MG63 (cell line): ENCODE measurements around the gene P4HA2. TPM values are rescaled to one million over a fixed set of nuclear protein-coding genes. Genes with fewer than 3 reads are reported as not detected.

Experiments used
- DNase-seq: peaks from one replicate; pipeline ENCODE4 v3.0.0-alpha.2; 2020
- H3K27me3 ChIP-seq: fragments of 250-450 bp; sonication (Bioruptor Pico); 2 replicates; pipeline ENCODE4 v1.5.1; 2020; ENCODE audit warnings: mild to moderate bottlenecking, moderate library complexity
- H3K36me3 ChIP-seq: fragments of 250-450 bp; sonication (Bioruptor Pico); 2 replicates; pipeline ENCODE4 v1.5.1; 2020; ENCODE audit warnings: mild to moderate bottlenecking, moderate library complexity
- H3K4me3 ChIP-seq: fragments of 250-450 bp; sonication (Bioruptor Pico); 2 replicates; pipeline ENCODE4 v1.5.1; 2020; ENCODE audit warnings: mild to moderate bottlenecking, moderate library complexity
- H3K9me3 ChIP-seq: fragments of 250-450 bp; sonication (Bioruptor Pico); 2 replicates; pipeline ENCODE4 v1.5.1; 2020; ENCODE audit warnings: mild to moderate bottlenecking, moderate library complexity
- total RNA-seq: library from RNA; depleted of rRNA; stranded (reverse); fragments of >200 nt; shearing (Covaris generic); gene quantifications from 2 replicates; pipeline ENCODE4 v1.2.3, GENCODE V29; 2014; ENCODE audit warnings: low replicate concordance

P4HA2 gene
- total RNA-seq, 1 experiment from 2014 or later = 96.8 TPM

DNA sequence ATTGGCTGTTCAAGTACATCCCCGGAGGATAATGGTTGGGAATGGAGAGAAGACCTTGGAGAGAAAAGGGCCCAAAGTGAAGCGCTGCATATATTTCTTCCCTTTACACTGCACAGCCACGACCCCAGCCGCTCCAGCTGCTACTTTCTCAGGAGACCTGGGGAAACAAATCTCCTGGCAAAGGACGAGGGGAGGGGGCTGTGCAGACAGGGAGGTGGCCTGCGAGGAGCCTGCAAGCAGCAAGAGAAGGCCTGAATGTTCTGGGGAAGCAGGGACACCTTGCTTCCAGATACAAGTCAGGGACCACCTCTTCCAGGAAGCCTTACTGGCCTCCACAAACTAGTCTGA, 29.1 kb upstream of the P4HA2 start:
- Histone ChIP-seq H3K27me3 (no peaks in the 10 kb centered on the region), H3K9me3 (no peaks in the 10 kb centered on the region), H3K4me3 (peak overlapping the region; percentile 79; the same call in 1 of the 2 replicates), H3K36me3 (peaks cover 17% of the 10 kb centered on the region)
- DNase-seq = no peak

DNA sequence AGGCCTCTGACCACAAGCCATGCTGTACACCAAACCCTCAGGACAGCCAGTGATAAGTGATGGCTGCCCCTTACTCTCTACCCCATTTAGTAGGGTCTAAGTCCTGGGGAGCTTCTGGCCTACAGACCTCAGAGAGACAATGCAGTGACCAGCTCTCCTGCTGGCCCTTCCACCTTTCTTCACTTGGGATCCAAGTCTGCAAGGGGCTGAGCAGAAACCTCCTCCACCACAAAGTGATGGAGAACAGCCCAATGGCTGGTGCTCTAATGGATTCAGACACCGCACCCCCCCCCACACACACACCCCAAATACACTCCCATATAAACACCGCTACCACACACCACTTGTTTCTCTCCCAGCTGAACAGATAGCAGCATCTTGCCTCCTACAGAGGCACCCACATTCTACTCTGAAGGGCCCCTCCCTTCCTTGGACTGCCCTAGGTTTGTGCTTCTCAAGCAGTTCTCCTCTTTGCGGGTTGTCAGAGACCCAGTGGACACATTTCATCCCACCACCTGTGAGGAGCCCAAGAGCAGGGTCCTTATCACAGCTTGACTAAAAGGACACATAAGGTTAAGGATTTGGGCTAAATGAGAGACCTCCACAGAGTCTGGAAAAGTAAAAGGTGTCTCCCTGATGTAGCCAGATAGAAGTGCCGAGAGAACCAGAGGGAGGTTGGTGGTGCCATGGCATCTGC, 28.6 kb upstream of the P4HA2 start:
- H3K9me3 ChIP-seq = no peaks in the 10 kb centered on the region
- H3K27me3 ChIP-seq = no peaks in the 10 kb centered on the region
- H3K36me3 ChIP-seq = peaks cover 14% of the 10 kb centered on the region
- no peak overlapping the region for H3K4me3 ChIP-seq
- no peak for DNase-seq

DNA sequence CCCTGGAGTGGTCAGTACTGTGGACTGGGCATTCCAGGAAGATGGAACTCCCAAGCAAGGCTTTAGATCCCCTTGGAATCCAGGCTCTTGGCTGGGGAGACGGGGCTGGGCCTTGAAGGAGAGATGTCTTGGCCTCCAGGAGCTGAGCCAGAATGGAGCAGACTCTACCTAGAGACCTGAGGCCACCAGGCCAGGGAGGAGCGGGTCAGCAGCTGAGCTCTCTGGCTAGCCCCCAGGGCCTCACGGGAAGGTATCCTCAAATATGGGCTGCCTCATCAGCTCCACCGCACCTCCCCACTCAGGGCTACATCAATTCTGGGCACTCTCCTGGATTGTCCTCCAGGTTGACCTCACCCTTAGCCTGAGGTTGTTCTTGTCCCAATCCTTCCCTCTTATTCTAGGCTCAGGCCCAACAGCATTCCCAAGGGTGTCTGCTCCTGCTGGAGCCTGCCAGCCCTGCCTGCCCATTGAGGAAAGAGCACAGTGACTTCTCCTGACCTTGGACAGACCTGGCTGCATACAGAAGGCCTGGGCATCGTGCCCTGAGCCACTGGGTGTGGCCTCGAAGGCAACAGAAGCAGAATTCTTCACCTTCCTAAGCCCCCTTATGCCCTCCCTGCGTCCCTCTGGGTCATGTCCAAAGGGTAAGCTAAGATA, 26.8 kb upstream of the P4HA2 start:
- DNase-seq = peak; percentile 98
- Histone ChIP-seq H3K27me3 (no peaks in the 10 kb centered on the region), H3K9me3 (no peaks in the 10 kb centered on the region), H3K36me3 (peaks cover 6% of the 10 kb centered on the region; the same call in 1 of the 2 replicates), H3K4me3 (no peak overlapping the region)

DNA sequence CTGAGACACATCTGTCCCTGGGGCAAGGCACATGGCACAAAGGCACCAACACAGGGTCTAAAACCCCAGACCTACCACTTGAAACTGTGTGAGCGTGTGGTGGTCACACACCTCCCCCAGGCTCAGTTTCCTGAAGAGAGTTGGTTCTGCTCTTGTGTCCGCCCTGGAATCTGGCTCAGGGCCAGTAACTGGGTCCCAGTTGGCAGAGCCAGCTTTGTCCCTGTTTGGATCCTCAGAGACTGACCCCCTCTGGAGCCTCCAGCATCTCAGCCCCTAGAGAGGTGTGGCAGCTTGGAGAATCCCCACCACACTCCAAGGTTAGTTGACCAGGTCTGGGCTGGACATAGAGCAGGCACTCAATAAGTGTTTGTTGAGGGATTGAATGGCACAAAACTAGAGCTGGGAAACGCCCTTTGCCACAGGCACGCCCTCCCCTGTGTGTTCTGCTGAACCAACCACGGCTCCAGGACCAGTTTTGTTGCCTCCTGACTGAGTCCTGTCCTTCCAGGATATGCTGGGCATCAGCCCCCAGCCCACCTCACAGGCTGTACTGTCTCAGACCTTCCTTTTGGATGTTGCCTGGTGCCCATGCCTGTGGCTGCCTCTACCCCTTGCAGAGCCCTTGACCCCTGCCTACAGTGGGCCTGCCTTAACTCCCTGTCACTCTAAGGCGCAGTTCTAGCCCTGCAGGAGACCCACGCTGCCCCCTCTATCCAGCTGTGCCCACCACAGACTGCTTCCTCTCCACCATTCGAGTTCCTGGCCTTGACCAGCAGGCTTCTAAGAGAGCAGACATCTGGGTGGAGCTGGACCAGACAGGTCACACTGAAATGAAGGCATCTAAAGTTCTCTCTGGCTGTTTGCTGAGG, 26.0 kb upstream of the P4HA2 start:
- Histone ChIP-seq H3K9me3 (no peaks in the 10 kb centered on the region), H3K36me3 (peaks cover 6% of the 10 kb centered on the region; the same call in 1 of the 2 replicates), H3K4me3 (no peak overlapping the region), H3K27me3 (no peaks in the 10 kb centered on the region)
- no peak for DNase-seq

DNA sequence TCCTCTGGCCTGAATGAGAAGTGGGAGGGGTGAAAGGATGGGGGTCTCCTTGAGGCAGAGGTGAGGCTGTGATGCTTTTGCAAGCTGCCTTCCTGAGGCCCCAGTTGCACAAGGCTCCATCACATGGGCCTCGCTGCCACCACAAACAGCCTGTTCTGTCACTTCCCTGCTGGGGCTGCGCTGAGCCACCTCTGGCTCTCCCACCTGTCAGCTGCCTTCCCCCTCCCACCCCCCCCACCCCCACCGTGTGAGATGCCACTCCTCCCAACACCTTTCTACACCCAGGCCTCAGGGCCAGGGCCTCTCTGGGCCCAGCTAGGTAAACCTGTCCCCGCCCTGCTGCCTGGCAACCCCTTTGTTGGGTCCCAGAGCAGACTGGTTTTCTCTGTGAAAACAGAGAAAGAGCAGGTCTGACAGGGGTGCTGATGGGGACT, 25.4 kb upstream of the P4HA2 start:
- no peaks in the 10 kb centered on the region for H3K27me3 ChIP-seq
- no peaks in the 10 kb centered on the region for H3K9me3 ChIP-seq
- no peak overlapping the region for H3K4me3 ChIP-seq
- H3K36me3 ChIP-seq = peaks cover 2% of the 10 kb centered on the region; the same call in 1 of the 2 replicates
- no peak for DNase-seq

DNA sequence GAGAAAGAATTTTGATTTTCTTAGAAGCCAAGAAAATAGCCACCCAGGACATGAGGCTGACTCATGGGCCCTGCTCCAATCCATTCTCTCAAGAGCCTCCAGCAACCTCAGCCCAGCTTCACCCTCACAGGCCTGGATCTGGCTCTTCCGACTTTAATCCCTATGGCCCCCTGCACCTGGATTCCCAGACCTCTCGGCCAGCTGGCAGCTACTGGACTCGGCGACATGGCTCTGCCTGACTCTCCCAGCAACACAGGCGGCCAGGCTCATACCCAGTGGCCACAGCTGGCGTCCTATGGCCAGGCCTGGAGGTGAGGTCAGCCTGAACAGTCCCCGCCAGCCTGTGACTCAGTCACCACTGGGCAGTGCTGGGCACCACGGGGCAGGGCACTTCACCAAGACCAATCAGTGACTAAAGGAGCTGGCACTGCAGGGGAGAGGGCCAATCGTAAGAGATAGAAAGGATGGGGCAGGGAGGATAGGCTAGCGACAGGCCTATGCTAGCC, 23.6 kb upstream of the P4HA2 start:
- DNase-seq = peak; percentile 100
- no peak overlapping the region for H3K4me3 ChIP-seq
- H3K36me3 ChIP-seq = no peaks in the 10 kb centered on the region
- H3K9me3 ChIP-seq = peaks cover 9% of the 10 kb centered on the region
- no peaks in the 10 kb centered on the region for H3K27me3 ChIP-seq

DNA sequence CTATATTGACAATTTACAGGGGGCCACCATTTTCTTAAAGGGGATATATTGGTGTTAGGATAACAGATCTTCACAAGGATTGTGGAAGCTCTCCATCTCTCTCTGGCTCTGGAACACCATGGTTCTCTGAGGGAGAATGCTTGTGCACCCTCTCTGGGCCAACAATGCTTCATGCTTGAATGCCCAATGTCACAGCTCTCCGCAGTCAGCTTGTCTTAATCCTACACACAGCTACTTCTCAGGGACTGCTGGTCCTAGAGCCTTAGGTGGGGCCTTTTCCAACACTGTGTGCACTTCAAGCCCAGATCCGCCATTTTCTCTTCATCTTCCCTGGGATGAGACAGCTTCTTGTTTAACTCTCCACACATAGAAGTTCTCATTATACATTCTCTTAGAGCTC, 22.9 kb upstream of the P4HA2 start:
- H3K9me3 ChIP-seq = peaks cover 11% of the 10 kb centered on the region
- H3K36me3 ChIP-seq = no peaks in the 10 kb centered on the region
- no peaks in the 10 kb centered on the region for H3K27me3 ChIP-seq
- no peak for DNase-seq
- H3K4me3 ChIP-seq = no peak overlapping the region

DNA sequence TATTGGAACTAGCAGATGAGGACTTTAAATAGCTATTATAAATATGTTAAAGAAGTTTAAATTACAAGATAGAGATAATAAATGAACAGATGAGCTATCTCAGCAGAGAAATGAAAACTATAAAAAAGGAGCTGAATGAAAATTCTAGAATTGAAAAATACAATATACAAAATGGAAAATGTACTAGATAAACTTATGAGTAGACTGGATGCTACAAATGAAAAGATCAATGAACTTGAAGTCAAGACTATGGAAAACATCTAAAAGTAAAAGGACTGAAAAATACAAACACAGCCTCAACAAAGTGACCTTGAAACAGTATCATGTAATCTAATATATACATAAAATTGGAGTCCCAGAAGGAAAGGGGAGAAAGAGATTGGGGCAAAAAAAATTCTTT, 19.2 kb upstream of the P4HA2 start:
- Histone ChIP-seq H3K36me3 (no peaks in the 10 kb centered on the region), H3K27me3 (no peaks in the 10 kb centered on the region), H3K4me3 (no peak overlapping the region), H3K9me3 (peaks cover 24% of the 10 kb centered on the region)
- DNase-seq = no peak

DNA sequence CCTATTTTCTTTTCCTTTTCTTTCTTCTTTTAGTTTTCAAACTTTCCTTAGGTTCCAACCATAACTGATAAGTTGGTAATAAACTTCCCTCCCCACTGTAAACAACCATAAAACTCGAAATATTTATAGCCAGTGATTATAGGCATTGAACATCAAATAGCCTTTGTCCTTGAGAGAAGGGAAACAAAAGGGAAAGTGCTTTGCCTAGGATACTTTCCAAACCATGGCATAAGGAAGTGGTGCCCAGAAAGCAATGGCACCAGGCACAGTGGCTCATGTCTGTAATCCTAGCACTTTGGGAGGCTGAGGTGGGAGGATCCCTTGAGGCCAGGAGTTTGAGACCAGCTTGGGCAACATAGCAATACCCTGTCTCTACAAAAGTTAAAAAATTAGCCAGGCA, 17.9 kb upstream of the P4HA2 start:
- no peak overlapping the region for H3K4me3 ChIP-seq
- H3K9me3 ChIP-seq = peaks cover 27% of the 10 kb centered on the region
- DNase-seq = no peak
- H3K27me3 ChIP-seq = no peaks in the 10 kb centered on the region
- no peaks in the 10 kb centered on the region for H3K36me3 ChIP-seq

DNA sequence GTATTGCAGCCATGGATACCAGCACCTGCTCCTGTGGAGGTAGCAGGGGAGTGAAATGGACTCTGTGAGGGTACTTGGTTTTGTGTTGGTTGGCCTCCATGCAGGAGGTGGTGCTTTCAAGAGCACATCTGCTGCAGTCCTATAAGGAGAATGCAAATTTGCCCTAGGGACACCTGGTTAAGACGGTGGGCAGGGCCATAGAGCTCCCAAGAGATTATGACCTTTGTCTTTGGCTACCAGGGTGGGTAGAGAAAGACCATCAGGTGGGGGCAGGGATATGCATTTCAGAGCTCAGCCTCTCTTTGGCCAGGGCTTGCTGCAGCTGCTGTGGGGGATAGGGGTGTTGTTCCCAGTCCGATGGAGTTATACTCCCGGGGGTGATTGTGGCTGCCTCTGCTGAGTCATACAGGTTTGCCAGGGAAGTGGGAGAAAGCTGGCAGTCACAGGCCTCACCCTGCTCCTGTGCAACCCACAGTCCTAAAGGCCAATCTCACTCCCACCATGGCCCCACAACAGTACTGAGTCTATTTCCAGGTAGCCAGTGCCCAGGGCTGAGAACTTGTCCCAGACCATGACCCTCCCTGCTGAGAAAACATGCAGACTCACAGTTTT, 15.8 kb upstream of the P4HA2 start:
- DNase-seq = no peak

DNA sequence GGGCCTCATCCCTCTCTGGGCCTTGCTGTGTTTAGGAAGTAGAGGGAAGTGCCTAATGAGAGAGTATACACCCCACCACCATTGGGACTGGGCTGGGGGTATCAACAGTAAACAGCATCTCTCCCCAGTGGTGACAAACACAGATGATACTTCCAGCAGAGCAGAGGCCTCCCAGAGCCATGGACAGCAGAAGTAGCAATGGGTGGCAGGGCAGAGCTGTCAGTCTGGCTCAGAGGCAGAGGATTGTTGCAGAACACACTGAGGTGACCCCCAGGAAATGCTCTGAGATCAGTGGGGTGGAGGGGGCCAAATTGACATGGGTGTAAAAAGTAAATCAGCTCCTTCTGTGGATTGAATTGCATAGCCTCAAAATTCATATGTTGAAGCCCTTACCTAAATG, 12.1 kb upstream of the P4HA2 start:
- no peak overlapping the region for H3K4me3 ChIP-seq
- H3K36me3 ChIP-seq = no peaks in the 10 kb centered on the region
- H3K27me3 ChIP-seq = no peaks in the 10 kb centered on the region
- no peak for DNase-seq
- peaks cover 15% of the 10 kb centered on the region for H3K9me3 ChIP-seq

More for the DNA sequence above, 15.8 kb upstream of the P4HA2 start:
- H3K9me3 ChIP-seq = peaks cover 27% of the 10 kb centered on the region
- no peaks in the 10 kb centered on the region for H3K27me3 ChIP-seq
- no peak overlapping the region for H3K4me3 ChIP-seq
- H3K36me3 ChIP-seq = no peaks in the 10 kb centered on the region

DNA sequence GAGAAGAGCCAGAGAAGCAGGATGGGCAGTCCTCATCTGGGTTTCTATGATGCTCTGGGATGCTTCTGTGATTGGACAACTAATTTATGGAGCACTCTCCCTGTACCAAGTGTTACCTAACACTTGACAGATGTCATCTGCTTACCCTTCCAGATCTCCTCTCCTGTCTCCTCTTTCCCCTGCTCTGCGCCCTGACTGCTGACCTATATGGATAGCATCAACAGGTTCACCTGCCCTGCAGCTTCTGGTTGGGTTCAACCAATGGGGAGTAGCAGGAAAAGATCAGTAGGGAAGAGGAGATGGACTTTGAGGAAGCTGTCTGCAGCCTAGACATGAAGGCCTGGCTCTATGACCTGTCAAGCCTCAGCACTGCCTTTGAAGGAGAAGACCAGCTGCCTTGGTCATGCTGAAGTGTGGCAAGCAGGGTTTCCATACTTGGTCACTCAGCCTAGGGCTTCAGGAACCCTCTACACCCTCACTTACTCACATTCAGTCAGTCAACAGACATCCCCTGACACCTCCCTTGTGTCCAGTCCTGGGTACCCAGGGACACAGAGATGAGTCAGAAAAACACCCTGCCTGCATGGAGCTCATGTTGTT, 11.3 kb upstream of the P4HA2 start:
- H3K4me3 ChIP-seq = no peak overlapping the region
- H3K9me3 ChIP-seq = peaks cover 7% of the 10 kb centered on the region
- no peaks in the 10 kb centered on the region for H3K36me3 ChIP-seq
- H3K27me3 ChIP-seq = no peaks in the 10 kb centered on the region
- DNase-seq = no peak

DNA sequence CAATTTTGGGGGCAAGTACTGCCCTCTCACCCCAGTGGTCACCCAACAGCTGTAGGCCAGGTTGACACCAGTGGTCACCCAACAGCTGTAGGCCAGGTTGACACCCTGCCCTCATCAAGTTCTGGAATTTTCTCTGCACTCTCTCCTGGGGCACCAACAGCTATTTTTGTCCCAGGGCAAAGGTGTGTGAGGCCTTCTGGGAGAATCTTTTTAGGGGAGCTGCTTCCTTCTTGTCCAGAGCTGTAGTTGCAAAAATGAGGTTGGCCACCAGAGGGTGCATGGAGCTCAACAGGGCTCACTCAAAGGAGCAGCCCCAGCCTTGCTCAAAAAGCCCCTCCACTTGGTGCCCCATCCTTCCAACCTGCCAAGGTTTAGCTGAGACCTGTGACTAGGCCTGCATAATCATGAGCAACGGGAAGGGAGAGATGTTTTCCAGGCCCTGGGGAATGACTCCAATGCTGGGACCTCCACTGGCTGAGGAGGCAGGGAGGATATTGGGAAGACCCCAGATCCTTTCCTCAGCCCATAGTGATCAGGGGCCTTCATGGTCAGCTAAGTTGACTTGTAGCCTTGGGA, 10.6 kb upstream of the P4HA2 start:
- Histone ChIP-seq H3K9me3 (peaks cover 3% of the 10 kb centered on the region), H3K36me3 (no peaks in the 10 kb centered on the region), H3K27me3 (no peaks in the 10 kb centered on the region), H3K4me3 (no peak overlapping the region)
- DNase-seq = peak; percentile 68

DNA sequence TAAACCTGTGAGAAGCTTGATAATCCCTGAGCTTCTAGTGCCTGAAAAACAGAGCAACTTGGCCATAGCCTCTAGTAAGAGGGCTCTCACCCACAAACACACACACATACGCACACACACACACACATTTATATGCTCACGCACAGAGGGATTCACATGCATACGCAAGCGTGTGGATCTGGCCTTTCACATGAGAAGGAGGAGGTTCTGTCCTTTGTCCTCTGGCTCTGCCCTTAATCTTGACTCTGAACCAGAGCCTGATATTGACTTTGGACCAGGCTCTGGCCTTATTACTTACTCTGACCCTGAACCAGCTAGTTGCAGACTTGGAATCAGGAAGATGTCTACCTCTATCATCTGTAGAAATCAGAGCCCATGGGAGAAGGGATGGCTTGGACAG, 10.0 kb upstream of the P4HA2 start:
- Histone ChIP-seq H3K27me3 (no peaks in the 10 kb centered on the region), H3K9me3 (peaks cover 3% of the 10 kb centered on the region; the same call in 1 of the 2 replicates), H3K36me3 (no peaks in the 10 kb centered on the region), H3K4me3 (no peak overlapping the region)
- DNase-seq = no peak

DNA sequence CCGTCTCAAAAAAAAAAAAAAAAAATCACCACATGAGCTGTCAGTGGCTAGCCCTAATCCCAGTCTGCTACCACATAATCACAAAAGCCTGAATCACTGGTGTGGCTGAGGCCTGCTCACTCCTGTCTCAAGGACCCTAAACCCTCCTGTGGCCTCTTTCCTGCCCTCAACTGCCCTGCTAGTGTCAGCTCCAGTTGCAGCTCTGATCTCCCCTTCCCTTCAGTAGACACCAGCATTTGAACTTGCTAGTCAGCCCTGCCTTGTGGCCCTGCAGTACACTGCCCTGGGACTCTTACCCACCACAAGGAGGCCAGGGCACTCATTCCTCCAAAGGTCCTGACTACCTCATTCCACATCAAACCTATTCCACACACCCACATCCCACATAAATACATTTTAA, 9.5 kb upstream of the P4HA2 start:
- H3K27me3 ChIP-seq = no peaks in the 10 kb centered on the region
- no peak overlapping the region for H3K4me3 ChIP-seq
- peaks cover 3% of the 10 kb centered on the region; the same call in 1 of the 2 replicates for H3K9me3 ChIP-seq
- H3K36me3 ChIP-seq = no peaks in the 10 kb centered on the region
- no peak for DNase-seq

DNA sequence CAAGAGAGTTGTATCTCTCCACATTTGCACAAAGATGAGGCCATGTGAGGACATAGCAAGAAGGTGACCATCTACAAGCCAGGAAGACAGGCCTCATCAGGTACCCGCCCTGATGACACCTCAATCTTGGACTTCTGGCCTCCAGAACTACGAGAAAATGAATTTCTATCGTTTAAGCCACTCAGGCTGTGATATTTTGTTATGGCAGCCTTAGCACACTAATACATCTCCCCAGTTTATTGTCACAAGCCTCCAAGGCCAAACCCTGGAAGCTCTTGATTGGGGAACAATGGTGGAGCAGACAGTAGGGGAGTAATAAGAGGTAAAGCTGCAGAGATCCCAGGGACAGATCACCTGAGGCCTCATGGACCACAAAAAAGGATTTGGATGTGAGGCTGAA, 7.7 kb upstream of the P4HA2 start:
- no peak for DNase-seq
- Histone ChIP-seq H3K36me3 (no peaks in the 10 kb centered on the region), H3K27me3 (no peaks in the 10 kb centered on the region), H3K9me3 (no peaks in the 10 kb centered on the region), H3K4me3 (no peak overlapping the region)
